Esophagus (tissue), 2 donors: ENCODE data around the gene TSSC4. TPM values are rescaled to one million over a fixed set of nuclear protein-coding genes. Genes with fewer than 3 reads are reported as not detected.

ENCODE experiments used
- H3K27ac ChIP-seq, 2 donors: one replicate each; pipeline ENCODE4 v1.5.1; 2013; ENCODE audit warnings: low read depth in 2 of 2, mild to moderate bottlenecking in 2 of 2, inconsistent platforms in 1 of 2, low read length in 1 of 2, moderate library complexity in 1 of 2
- H3K27me3 ChIP-seq, 2 donors: one replicate each; pipeline ENCODE4 v1.6.1; 2013; ENCODE audit warnings: low read length in 2 of 2, control low read depth in 1 of 2, mild to moderate bottlenecking in 1 of 2; ENCODE audit not compliant: insufficient read depth in 2 of 2, control insufficient read depth in 1 of 2
- H3K36me3 ChIP-seq, 2 donors: one replicate each; pipeline ENCODE4 v1.6.1; 2013; ENCODE audit warnings: low read length in 1 of 2; ENCODE audit not compliant: control insufficient read depth in 2 of 2, insufficient read depth in 2 of 2
- H3K4me1 ChIP-seq, 2 donors: one replicate each; pipeline ENCODE4 v1.6.1; 2013; ENCODE audit warnings: low read length in 1 of 2; ENCODE audit not compliant: control insufficient read depth in 2 of 2, insufficient read depth in 2 of 2
- H3K4me3 ChIP-seq, 2 donors: one replicate each; pipeline ENCODE4 v1.5.1; 2013; ENCODE audit warnings: low read length in 2 of 2, mild to moderate bottlenecking in 2 of 2, low read depth in 1 of 2, moderate library complexity in 1 of 2
- H3K9me3 ChIP-seq, 2 donors: one replicate each; pipeline ENCODE4 v1.6.1; 2013; ENCODE audit warnings: mild to moderate bottlenecking in 2 of 2, low read depth in 1 of 2, low read length in 1 of 2, moderate library complexity in 1 of 2; ENCODE audit not compliant: control insufficient read depth in 2 of 2, insufficient read depth in 1 of 2
- WGBS, 2 donors: extraction: QIAGEN DNeasy Blood & Tissue Kit; methylation state at CpG; one replicate each; pipeline ENCODE4 v1.1.7; 2013; 5-methylcytosine and 5-hydroxymethylcytosine counted together
- polyA plus RNA-seq, 2 donors: library from polyadenylated mRNA; stranded (reverse); fragments of 200-250 nt; gene quantifications; one replicate each; pipeline ENCODE4 v1.2.3, GENCODE V29; 2013
- donor health status: healthy with polysubstance abuse.
- donor health status: Bipolar disorder and iron deficiency.

The TSSC4 gene
- polyA plus RNA-seq, 2 donors = 29.5 to 34.6 TPM

GRCh38 chr11:2421226-2421994 is 20.9 kb downstream of the TSSC4 start:
- Histone ChIP-seq H3K4me3 (no peak overlapping the region), H3K4me1 (peaks cover 0 to 4% of the 10 kb centered on the region in 2 donors), H3K27me3 (peaks cover 0 to 3% of the 10 kb centered on the region in 2 donors), H3K36me3 (no peaks in the 10 kb centered on the region), H3K27ac (no peak overlapping the region), H3K9me3 (no peaks in the 10 kb centered on the region)
- 65 to 71% methylated on average over 18 to 19 of the region's 19 CpGs for WGBS, 2 donors

GRCh38 chr11:2421996-2422395 is 21.4 kb downstream of the TSSC4 start:
- Histone ChIP-seq H3K36me3 (no peaks in the 10 kb centered on the region), H3K4me3 (no peak overlapping the region), H3K27ac (no peak overlapping the region), H3K4me1 (peaks cover 0 to 5% of the 10 kb centered on the region in 2 donors), H3K9me3 (no peaks in the 10 kb centered on the region), H3K27me3 (peaks cover 0 to 3% of the 10 kb centered on the region in 2 donors)
- WGBS, 2 donors = 80 to 89% methylated on average over 17 of the region's 17 CpGs

GRCh38 chr11:2422461-2423156 is 22.1 kb downstream of the TSSC4 start:
- H3K4me1 ChIP-seq = peaks cover 0 to 9% of the 10 kb centered on the region in 2 donors
- peaks cover 0 to 3% of the 10 kb centered on the region in 2 donors for H3K27me3 ChIP-seq
- 83 to 85% methylated on average over 14 of the region's 14 CpGs for WGBS, 2 donors
- no peak overlapping the region for H3K27ac ChIP-seq
- H3K36me3 ChIP-seq = no peaks in the 10 kb centered on the region
- H3K9me3 ChIP-seq = no peaks in the 10 kb centered on the region
- no peak overlapping the region for H3K4me3 ChIP-seq

GRCh38 chr11:2423157-2424025 is 22.8 kb downstream of the TSSC4 start:
- Histone ChIP-seq H3K27ac (no peak overlapping the region), H3K9me3 (no peaks in the 10 kb centered on the region), H3K4me3 (no peak overlapping the region), H3K36me3 (no peaks in the 10 kb centered on the region), H3K4me1 (peaks cover 0 to 9% of the 10 kb centered on the region in 2 donors), H3K27me3 (peaks cover 0 to 3% of the 10 kb centered on the region in 2 donors)
- WGBS, 2 donors = 73 to 77% methylated on average over 26 of the region's 26 CpGs

- no peak overlapping the region for H3K27ac ChIP-seq
- H3K36me3 ChIP-seq = no peaks in the 10 kb centered on the region
- H3K4me1 ChIP-seq = peaks cover 0 to 9% of the 10 kb centered on the region in 2 donors
- peaks cover 0 to 2% of the 10 kb centered on the region in 2 donors for H3K9me3 ChIP-seq
- peaks cover 0 to 3% of the 10 kb centered on the region in 2 donors for H3K27me3 ChIP-seq
- 74 to 75% methylated on average over 28 of the region's 28 CpGs for whole genome bisulfite sequencing, 2 donors
- H3K4me3 ChIP-seq = no peak overlapping the region
Measured at GRCh38 chr11:2424811-2425495, 24.4 kb downstream of the TSSC4 start.

GRCh38 chr11:2425506-2425905 is 25.0 kb downstream of the TSSC4 start:
- Histone ChIP-seq H3K36me3 (no peaks in the 10 kb centered on the region), H3K27ac (no peak overlapping the region), H3K9me3 (peaks cover 0 to 4% of the 10 kb centered on the region in 2 donors), H3K4me1 (peaks cover 0 to 6% of the 10 kb centered on the region in 2 donors), H3K27me3 (peaks cover 0 to 3% of the 10 kb centered on the region in 2 donors), H3K4me3 (no peak overlapping the region)
- 78 to 79% methylated on average over 8 of the region's 8 CpGs for WGBS, 2 donors

- no peak overlapping the region for H3K4me3 ChIP-seq
- H3K27me3 ChIP-seq = no peaks in the 10 kb centered on the region
- 79 to 86% methylated on average over 13 of the region's 13 CpGs for WGBS, 2 donors
- H3K9me3 ChIP-seq = peaks cover 0 to 7% of the 10 kb centered on the region in 2 donors
- no peaks in the 10 kb centered on the region for H3K36me3 ChIP-seq
- H3K4me1 ChIP-seq = peaks cover 0 to 6% of the 10 kb centered on the region in 2 donors
- no peak overlapping the region for H3K27ac ChIP-seq
Measured at GRCh38 chr11:2426221-2426620, 25.7 kb downstream of the TSSC4 start.

GRCh38 chr11:2426826-2427521 is 26.4 kb downstream of the TSSC4 start:
- 58 to 61% methylated on average over 14 of the region's 14 CpGs for WGBS, 2 donors
- H3K36me3 ChIP-seq = no peaks in the 10 kb centered on the region
- peaks cover 0 to 6% of the 10 kb centered on the region in 2 donors for H3K4me1 ChIP-seq
- no peak overlapping the region for H3K4me3 ChIP-seq
- no peak overlapping the region for H3K27ac ChIP-seq
- H3K27me3 ChIP-seq = no peaks in the 10 kb centered on the region
- H3K9me3 ChIP-seq = peaks cover 0 to 7% of the 10 kb centered on the region in 2 donors
